A549 (cell line): Measurements from ENCODE around the gene ITGA8. TPM values are rescaled to one million over a fixed set of nuclear protein-coding genes. Genes with fewer than 3 reads are reported as not detected.

Experiments
- ATAC-seq, 2 experiments: fragments of 200-7000 bp in 1 of 2; fragments of >200 bp in 1 of 2; cut with Nextera tagmentation in 1 of 2; cut with Tn5 transposase in 1 of 2; 3 replicates each; pipeline versions ENCODE4 v1.8.0 to v1.9.1; 2018 to 2020; ENCODE audit warnings: mild to moderate bottlenecking in 1 of 2, moderate library complexity in 1 of 2
- CTCF ChIA-PET: fragments of 300-600 bp; sonication (Branson Sonifier 250); formaldehyde crosslinking; extraction: SDS; loops from one replicate; lab custom pipeline; 2021; ENCODE audit warnings: antibody characterized with exemption, inconsistent platforms; lab: Yijun Ruan, JAX
- POLR2A ChIA-PET: fragments of 350-600 bp; formaldehyde crosslinking; extraction: SDS; loops from one replicate; lab custom pipeline; 2021; ENCODE audit warnings: antibody characterized with exemption, inconsistent platforms; lab: Yijun Ruan, JAX
- DNase-seq, 2 experiments: peaks; one replicate each; pipeline versions ENCODE4 v3.0.0 to v3.0.0-alpha.2; 2011 to 2016; ENCODE audit warnings: low read depth in 1 of 2, low spot score in 1 of 2
- FAIRE-seq: peaks from 2 replicates; lab custom pipeline; 2011; peaks lifted over from hg19 to GRCh38; lab: Jason Lieb, UNC
- H3K27ac ChIP-seq, 2 experiments: fragments of >200 bp; sonication (Bioruptor Twin); formaldehyde crosslinking; 3 replicates each; pipeline ENCODE4 v1.5.1; 2016 to 2017
- H3K4me1 ChIP-seq: fragments of >200 bp; sonication (Bioruptor Twin); formaldehyde crosslinking; 3 replicates; pipeline ENCODE4 v1.6.1; 2016
- H3K4me2 ChIP-seq: fragments of >200 bp; sonication (Bioruptor Twin); formaldehyde crosslinking; 3 replicates; pipeline ENCODE4 v1.6.1; 2016
- H3K4me3 ChIP-seq: fragments of >200 bp; sonication (Bioruptor Twin); formaldehyde crosslinking; 3 replicates; pipeline ENCODE4 v1.5.1; 2016
- H3K9me3 ChIP-seq: fragments of >200 bp; sonication (Bioruptor Twin); formaldehyde crosslinking; 3 replicates; pipeline ENCODE4 v1.6.1; 2016
- CHD2 ChIP-seq: fragments of 150-350 bp; IDR thresholded peaks from 2 replicates; pipeline ENCODE4 v1.6.1; 2014; ENCODE audit warnings: low read length; ENCODE audit not compliant: partially characterized antibody
- CHD4 ChIP-seq: fragments of 200-600 bp; sonication (generic); IDR thresholded peaks from 2 replicates; pipeline ENCODE4 v1.6.1; 2016; ENCODE audit warnings: antibody characterized with exemption, mild to moderate bottlenecking, borderline replicate concordance
- EHF ChIP-seq: fragments of 250-450 bp; sonication (Bioruptor Pico); IDR thresholded peaks from 2 replicates; pipeline ENCODE4 v1.5.0; 2020; ENCODE audit warnings: mild to moderate bottlenecking
- EHMT2 ChIP-seq: fragments of 200-600 bp; sonication (generic); IDR thresholded peaks from 2 replicates; pipeline ENCODE4 v1.6.1; 2016; ENCODE audit warnings: antibody characterized with exemption, low read depth, mild to moderate bottlenecking, moderate library complexity
- ESRRA ChIP-seq: fragments of 150-350 bp; IDR thresholded peaks from 2 replicates; pipeline ENCODE4 v1.6.1; 2014; ENCODE audit warnings: mild to moderate bottlenecking, low read length, borderline replicate concordance
- FOSL2 ChIP-seq, 2 experiments: fragments of 450-650 bp in 1 of 2; fragments of >200 bp in 1 of 2; sonication (Bioruptor Twin) in 1 of 2; formaldehyde crosslinking; IDR thresholded peaks; 2 replicates each; pipeline versions ENCODE4 v1.5.0 to v1.6.1; 2016 to 2020; ENCODE audit warnings: mild to moderate bottlenecking in 1 of 2, moderate library complexity in 1 of 2
- FOXS1 ChIP-seq: fragments of 250-450 bp; sonication (Bioruptor Pico); IDR thresholded peaks from 2 replicates; pipeline ENCODE4 v1.5.0; 2020; ENCODE audit warnings: mild to moderate bottlenecking, moderate library complexity
- HDAC2 ChIP-seq: fragments of 200-600 bp; sonication (generic); IDR thresholded peaks from 2 replicates; pipeline ENCODE4 v1.6.1; 2016
- HOXA7 ChIP-seq: fragments of 250-450 bp; sonication (Bioruptor Pico); IDR thresholded peaks from 2 replicates; pipeline ENCODE4 v1.5.0; 2020; ENCODE audit warnings: mild to moderate bottlenecking, moderate library complexity
- JUN ChIP-seq, 2 experiments: fragments of >200 bp; sonication (Bioruptor Twin); formaldehyde crosslinking; IDR thresholded peaks; 2 replicates in 1 of 2; 3 replicates in 1 of 2; pipeline ENCODE4 v1.6.1; 2016 to 2017
- JUNB ChIP-seq: fragments of >200 bp; sonication (Bioruptor Twin); formaldehyde crosslinking; IDR thresholded peaks from 2 replicates; pipeline ENCODE4 v1.6.1; 2016
- MAZ ChIP-seq: fragments of 150-350 bp; IDR thresholded peaks from 2 replicates; pipeline ENCODE4 v1.6.1; 2014; ENCODE audit warnings: antibody characterized with exemption, low read depth, low read length, borderline replicate concordance
- NPAS2 ChIP-seq: fragments of 250-450 bp; sonication (Bioruptor Pico); IDR thresholded peaks from 2 replicates; pipeline ENCODE4 v1.8.0; 2022; ENCODE audit warnings: mild to moderate bottlenecking, moderate library complexity, borderline replicate concordance
- RARB ChIP-seq: fragments of 250-450 bp; sonication (Bioruptor Pico); IDR thresholded peaks from 2 replicates; pipeline ENCODE4 v1.8.0; 2021; ENCODE audit warnings: mild to moderate bottlenecking, moderate library complexity
- RCOR1 ChIP-seq: fragments of 150-350 bp; IDR thresholded peaks from 2 replicates; pipeline ENCODE4 v1.6.1; 2014; ENCODE audit warnings: antibody characterized with exemption, low read length, low read depth
- SMC3 ChIP-seq: fragments of >200 bp; sonication (Bioruptor Twin); formaldehyde crosslinking; IDR thresholded peaks from 3 replicates; pipeline ENCODE4 v1.6.1; 2018; ENCODE audit warnings: inconsistent platforms
- SREBF2 ChIP-seq: fragments of 450-650 bp; IDR thresholded peaks from 2 replicates; pipeline ENCODE4 v1.6.1; 2014; ENCODE audit warnings: mild to moderate bottlenecking, moderate library complexity
- ZFP36 ChIP-seq: fragments of 450-650 bp; IDR thresholded peaks from 2 replicates; pipeline ENCODE4 v1.6.1; 2014; ENCODE audit warnings: borderline replicate concordance; ENCODE audit not compliant: partially characterized antibody
- WGBS: methylation state at CpG from one replicate; pipeline ENCODE4 v1.1.6; 2017; ENCODE audit errors: missing lambda C conversion rate; 5-methylcytosine and 5-hydroxymethylcytosine counted together
- polyA plus RNA-seq, 4 experiments: library from polyadenylated mRNA; depleted of rRNA in 3 of 4; stranded (reverse); fragments of >200 nt; fragmentation: RNase III in 1 of 4; extraction: RNeasy Plus Mini Kit Qiagen cat#74134 plus additional on column Dnase treatment in 1 of 4; gene quantifications; 2 replicates in 3 of 4; 3 replicates in 1 of 4; pipeline ENCODE4 v1.2.3, GENCODE V29; 2011 to 2017
- TF ChIP-seq, protein P1 (sequence below): fragments of >200 bp; sonication (Bioruptor Twin); formaldehyde crosslinking; IDR thresholded peaks from 3 replicates; pipeline ENCODE4 v1.6.1; 2016
- TF ChIP-seq, protein P2 (sequence below): fragments of 250-450 bp; sonication (Bioruptor Pico); IDR thresholded peaks from 2 replicates; pipeline ENCODE4 v1.5.0; 2020; ENCODE audit warnings: low read depth, mild to moderate bottlenecking, moderate library complexity
- TF ChIP-seq, protein P3 (sequence below): fragments of 150-350 bp; IDR thresholded peaks from 2 replicates; pipeline ENCODE4 v1.6.1; 2014; ENCODE audit warnings: low read depth, mild to moderate bottlenecking, low read length
- TF ChIP-seq, protein P4 (sequence below): IDR thresholded peaks from 2 replicates; pipeline ENCODE4 v1.6.1; 2012
- TF ChIP-seq, protein P5 (sequence below): fragments of 250-450 bp; sonication (Bioruptor Pico); IDR thresholded peaks from 2 replicates; pipeline ENCODE4 v1.5.0; 2021; ENCODE audit warnings: mild to moderate bottlenecking, moderate library complexity, borderline replicate concordance
- TF ChIP-seq, protein P6 (sequence below): fragments of 200-600 bp; sonication (generic); IDR thresholded peaks from 2 replicates; pipeline ENCODE4 v1.6.1; 2016; ENCODE audit warnings: antibody characterized with exemption, mild to moderate bottlenecking, moderate library complexity
- TF ChIP-seq, protein P7 (sequence below): IDR thresholded peaks from 2 replicates; pipeline ENCODE4 v1.6.1; 2012

ITGA8 gene
- polyA plus RNA-seq, 2 of the 4 experiments (the other 2 are of a cell fraction), result 0.12 TPM; not detected in 1

DNA sequence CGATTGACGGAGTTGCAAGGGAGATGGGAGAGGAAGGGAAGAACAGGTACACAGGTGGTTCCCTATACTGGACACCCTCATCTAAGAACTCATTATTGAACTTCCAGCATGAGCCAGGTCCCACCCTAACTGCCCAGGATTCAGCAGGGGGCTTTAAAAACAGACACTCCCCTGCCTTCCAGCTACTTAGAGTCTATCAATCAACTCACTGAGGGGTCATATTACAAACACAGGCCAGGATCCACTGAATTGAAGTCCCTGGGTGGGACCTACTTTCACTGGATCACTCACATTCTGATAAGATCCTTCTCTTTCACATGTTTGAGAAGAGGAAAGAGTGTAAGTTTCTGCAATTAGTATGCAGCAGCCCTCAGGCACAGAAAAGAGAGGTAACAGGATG, 92.8 kb downstream of the ITGA8 start:
- H3K4me3 ChIP-seq, result no peak overlapping the region
- H3K4me2 ChIP-seq, result no peak overlapping the region
- CTCF ChIA-PET, result no interaction called here
- no peaks in the 10 kb centered on the region for H3K4me1 ChIP-seq
- TF ChIP-seq, protein P1, sequence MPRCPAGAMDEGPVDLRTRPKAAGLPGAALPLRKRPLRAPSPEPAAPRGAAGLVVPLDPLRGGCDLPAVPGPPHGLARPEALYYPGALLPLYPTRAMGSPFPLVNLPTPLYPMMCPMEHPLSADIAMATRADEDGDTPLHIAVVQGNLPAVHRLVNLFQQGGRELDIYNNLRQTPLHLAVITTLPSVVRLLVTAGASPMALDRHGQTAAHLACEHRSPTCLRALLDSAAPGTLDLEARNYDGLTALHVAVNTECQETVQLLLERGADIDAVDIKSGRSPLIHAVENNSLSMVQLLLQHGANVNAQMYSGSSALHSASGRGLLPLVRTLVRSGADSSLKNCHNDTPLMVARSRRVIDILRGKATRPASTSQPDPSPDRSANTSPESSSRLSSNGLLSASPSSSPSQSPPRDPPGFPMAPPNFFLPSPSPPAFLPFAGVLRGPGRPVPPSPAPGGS, result no peak
- TF ChIP-seq FOSL2 (IDR thresholded peaks at IDR 0.05) (no peak), FOSL2 (CRISPR knock-in tag; IDR thresholded peaks at IDR 0.05) (no peak), JUN (IDR thresholded peaks at IDR 0.05) (no peak), MAZ (no peak), EHMT2 (no peak), JUNB (no peak), ESRRA (no peak)
- TF ChIP-seq, protein P2, sequence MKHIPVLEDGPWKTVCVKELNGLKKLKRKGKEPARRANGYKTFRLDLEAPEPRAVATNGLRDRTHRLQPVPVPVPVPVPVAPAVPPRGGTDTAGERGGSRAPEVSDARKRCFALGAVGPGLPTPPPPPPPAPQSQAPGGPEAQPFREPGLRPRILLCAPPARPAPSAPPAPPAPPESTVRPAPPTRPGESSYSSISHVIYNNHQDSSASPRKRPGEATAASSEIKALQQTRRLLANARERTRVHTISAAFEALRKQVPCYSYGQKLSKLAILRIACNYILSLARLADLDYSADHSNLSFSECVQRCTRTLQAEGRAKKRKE (CRISPR knock-in tag), result no peak
- TF ChIP-seq, protein P3, sequence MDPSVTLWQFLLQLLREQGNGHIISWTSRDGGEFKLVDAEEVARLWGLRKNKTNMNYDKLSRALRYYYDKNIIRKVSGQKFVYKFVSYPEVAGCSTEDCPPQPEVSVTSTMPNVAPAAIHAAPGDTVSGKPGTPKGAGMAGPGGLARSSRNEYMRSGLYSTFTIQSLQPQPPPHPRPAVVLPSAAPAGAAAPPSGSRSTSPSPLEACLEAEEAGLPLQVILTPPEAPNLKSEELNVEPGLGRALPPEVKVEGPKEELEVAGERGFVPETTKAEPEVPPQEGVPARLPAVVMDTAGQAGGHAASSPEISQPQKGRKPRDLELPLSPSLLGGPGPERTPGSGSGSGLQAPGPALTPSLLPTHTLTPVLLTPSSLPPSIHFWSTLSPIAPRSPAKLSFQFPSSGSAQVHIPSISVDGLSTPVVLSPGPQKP, result no peak
- no peak overlapping the region for H3K27ac ChIP-seq
- no peaks in the 10 kb centered on the region for H3K9me3 ChIP-seq
- no peak for ATAC-seq
- 84% methylated on average over 2 of the region's 2 CpGs for WGBS
- FAIRE-seq, result no peak
- POLR2A ChIA-PET, result no interaction called here
- no peak for DNase-seq

DNA sequence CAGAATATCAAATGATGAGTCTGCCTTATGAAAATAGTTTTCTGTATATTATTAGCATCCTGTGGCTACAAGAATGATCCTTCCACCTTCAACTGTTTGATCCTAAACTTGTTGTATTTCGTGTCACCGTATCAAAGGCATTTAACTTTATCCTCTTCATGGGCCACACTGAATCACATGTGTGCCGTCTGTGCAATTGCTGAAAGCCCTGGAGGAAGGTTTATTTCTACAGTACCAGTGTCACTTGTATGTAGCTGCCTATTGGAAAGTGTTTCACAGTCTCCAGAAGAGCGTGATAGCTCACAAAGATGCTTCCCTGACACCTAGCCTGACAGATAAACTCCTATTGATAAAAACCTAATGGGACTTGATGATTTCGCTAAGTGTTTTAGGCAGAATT, 94.5 kb downstream of the ITGA8 start:
- ATAC-seq, result no peak
- no peak for FAIRE-seq
- 19% methylated on average over 5 of the region's 5 CpGs for WGBS
- Histone ChIP-seq H3K9me3 (no peaks in the 10 kb centered on the region), H3K4me1 (no peaks in the 10 kb centered on the region), H3K4me3 (no peak overlapping the region), H3K4me2 (no peak overlapping the region)
- ChIA-PET POLR2A (no interaction called here), CTCF (interaction anchor here (1.0 kb wide), 1 partner anchor 192 kb away, joined by 3 read pairs; no protein-coding TSS in a partner anchor)
- TF ChIP-seq CHD4 (no peak), HOXA7 (CRISPR knock-in tag) (no peak), ZFP36 (no peak), NPAS2 (CRISPR knock-in tag) (no peak), RARB (no peak), RCOR1 (no peak), FOXS1 (CRISPR knock-in tag) (no peak), SMC3 (no peak), SREBF2 (no peak), EHF (no peak), CHD2 (no peak), HDAC2 (no peak)
- TF ChIP-seq, protein P3, result no peak
- TF ChIP-seq, protein P4, sequence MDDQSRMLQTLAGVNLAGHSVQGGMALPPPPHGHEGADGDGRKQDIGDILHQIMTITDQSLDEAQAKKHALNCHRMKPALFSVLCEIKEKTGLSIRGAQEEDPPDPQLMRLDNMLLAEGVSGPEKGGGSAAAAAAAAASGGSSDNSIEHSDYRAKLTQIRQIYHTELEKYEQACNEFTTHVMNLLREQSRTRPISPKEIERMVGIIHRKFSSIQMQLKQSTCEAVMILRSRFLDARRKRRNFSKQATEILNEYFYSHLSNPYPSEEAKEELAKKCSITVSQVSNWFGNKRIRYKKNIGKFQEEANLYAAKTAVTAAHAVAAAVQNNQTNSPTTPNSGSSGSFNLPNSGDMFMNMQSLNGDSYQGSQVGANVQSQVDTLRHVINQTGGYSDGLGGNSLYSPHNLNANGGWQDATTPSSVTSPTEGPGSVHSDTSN, result no peak
- TF ChIP-seq, protein P5, sequence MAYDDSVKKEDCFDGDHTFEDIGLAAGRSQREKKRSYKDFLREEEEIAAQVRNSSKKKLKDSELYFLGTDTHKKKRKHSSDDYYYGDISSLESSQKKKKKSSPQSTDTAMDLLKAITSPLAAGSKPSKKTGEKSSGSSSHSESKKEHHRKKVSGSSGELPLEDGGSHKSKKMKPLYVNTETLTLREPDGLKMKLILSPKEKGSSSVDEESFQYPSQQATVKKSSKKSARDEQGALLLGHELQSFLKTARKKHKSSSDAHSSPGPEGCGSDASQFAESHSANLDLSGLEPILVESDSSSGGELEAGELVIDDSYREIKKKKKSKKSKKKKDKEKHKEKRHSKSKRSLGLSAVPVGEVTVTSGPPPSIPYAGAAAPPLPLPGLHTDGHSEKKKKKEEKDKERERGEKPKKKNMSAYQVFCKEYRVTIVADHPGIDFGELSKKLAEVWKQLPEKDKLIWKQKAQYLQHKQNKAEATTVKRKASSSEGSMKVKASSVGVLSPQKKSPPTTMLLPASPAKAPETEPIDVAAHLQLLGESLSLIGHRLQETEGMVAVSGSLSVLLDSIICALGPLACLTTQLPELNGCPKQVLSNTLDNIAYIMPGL, result no peak
- TF ChIP-seq, protein P6, sequence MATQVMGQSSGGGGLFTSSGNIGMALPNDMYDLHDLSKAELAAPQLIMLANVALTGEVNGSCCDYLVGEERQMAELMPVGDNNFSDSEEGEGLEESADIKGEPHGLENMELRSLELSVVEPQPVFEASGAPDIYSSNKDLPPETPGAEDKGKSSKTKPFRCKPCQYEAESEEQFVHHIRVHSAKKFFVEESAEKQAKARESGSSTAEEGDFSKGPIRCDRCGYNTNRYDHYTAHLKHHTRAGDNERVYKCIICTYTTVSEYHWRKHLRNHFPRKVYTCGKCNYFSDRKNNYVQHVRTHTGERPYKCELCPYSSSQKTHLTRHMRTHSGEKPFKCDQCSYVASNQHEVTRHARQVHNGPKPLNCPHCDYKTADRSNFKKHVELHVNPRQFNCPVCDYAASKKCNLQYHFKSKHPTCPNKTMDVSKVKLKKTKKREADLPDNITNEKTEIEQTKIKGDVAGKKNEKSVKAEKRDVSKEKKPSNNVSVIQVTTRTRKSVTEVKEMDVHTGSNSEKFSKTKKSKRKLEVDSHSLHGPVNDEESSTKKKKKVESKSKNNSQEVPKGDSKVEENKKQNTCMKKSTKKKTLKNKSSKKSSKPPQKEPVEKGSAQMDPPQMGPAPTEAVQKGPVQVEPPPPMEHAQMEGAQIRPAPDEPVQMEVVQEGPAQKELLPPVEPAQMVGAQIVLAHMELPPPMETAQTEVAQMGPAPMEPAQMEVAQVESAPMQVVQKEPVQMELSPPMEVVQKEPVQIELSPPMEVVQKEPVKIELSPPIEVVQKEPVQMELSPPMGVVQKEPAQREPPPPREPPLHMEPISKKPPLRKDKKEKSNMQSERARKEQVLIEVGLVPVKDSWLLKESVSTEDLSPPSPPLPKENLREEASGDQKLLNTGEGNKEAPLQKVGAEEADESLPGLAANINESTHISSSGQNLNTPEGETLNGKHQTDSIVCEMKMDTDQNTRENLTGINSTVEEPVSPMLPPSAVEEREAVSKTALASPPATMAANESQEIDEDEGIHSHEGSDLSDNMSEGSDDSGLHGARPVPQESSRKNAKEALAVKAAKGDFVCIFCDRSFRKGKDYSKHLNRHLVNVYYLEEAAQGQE, result no peak
- TF ChIP-seq, protein P7, sequence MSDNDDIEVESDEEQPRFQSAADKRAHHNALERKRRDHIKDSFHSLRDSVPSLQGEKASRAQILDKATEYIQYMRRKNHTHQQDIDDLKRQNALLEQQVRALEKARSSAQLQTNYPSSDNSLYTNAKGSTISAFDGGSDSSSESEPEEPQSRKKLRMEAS, result no peak
- TF ChIP-seq, all 56 proteins: peak for 0
- DNase-seq, result no peak
- no peak overlapping the region for H3K27ac ChIP-seq
